GM23248 (cell line): ENCODE results near the gene RHOT2.

Experiments used
- EZH2 ChIP-seq: fragments of 200-600 bp; sonication (generic); IDR thresholded peaks from 2 replicates; pipeline ENCODE4 v1.6.1; 2018; ENCODE audit warnings: antibody characterized with exemption, mild to moderate bottlenecking; ENCODE audit not compliant: insufficient read depth, poor library complexity, severe bottlenecking
- EZH2phosphoT487 ChIP-seq: fragments of 200-600 bp; sonication (generic); IDR thresholded peaks from 2 replicates; pipeline ENCODE4 v1.6.1; 2018; ENCODE audit warnings: antibody characterized with exemption, moderate library complexity, mild to moderate bottlenecking, low read depth; ENCODE audit not compliant: insufficient read depth

GRCh38 chr16:630815-631405 is 37.0 kb upstream of the RHOT2 start, which contains the start of gene WFIKKN1:
- TF ChIP-seq EZH2phosphoT487 (no peak), EZH2 (no peak)
